Activated CD4-positive, alpha-beta T cell treated with anti-CD3 and anti-CD28 coated beads, Interleukin-2, Interleukin-4, amounts not matched to agents 100 ng/mL and 50 ng/mL, durations not matched to agents 16 hours and 8 hours (primary cell): ENCODE data around the gene CELF5.

Experiments used
- DNase-seq: peaks from one replicate; pipeline ENCODE4 v3.0.0-alpha.2; 2020; ENCODE audit warnings: low spot score

Gene CELF5

GRCh38 chr19:3344608-3345598 lies 120.4 kb downstream of the CELF5 start:
- DNase-seq: no peak

GRCh38 chr19:3345850-3346460 lies 121.5 kb downstream of the CELF5 start:
- DNase-seq: no peak
